ENCODE data around the gene ECSIT. TPM values are rescaled to one million over a fixed set of nuclear protein-coding genes. Genes with fewer than 3 reads are reported as not detected.
"Not testable (repeated sequence)": the region's sequence is repeated elsewhere in the genome, so short reads cannot be mapped to it uniquely, and the experiment has no call there.

Gene ECSIT
- 28.7 TPM for polyA plus RNA-seq (2013, experiment 1 of 2)
- 28.0 TPM for polyA plus RNA-seq (2013, experiment 2 of 2)

GRCh38 chr19:11528551-11529341, at the start of gene ECSIT:
ECSIT (minus strand) TSS chr19:11529134; CDS start chr19:11519170, 9,964 bp downstream.
- no peaks in the 10 kb centered on the region for H3K36me3 ChIP-seq (ENCODE audit: insufficient read depth, low read length)
- H3K4me3 ChIP-seq (ENCODE audit: low read length), result peak within 1 kb of the TSS; percentile 71
- H3K9ac ChIP-seq (ENCODE audit: low read depth, low read length), result peak within 1 kb of the TSS; percentile 92
- under 1% methylated on average over 47 of the region's 47 CpGs for WGBS
- no peaks in the 10 kb centered on the region for H3K27me3 ChIP-seq (ENCODE audit: insufficient read depth, low read length)
- H3K27ac ChIP-seq (ENCODE audit: low read depth, low read length), result peak within 1 kb of the TSS; percentile 96
- H3K4me1 ChIP-seq (ENCODE audit: insufficient read depth, low read length), result no peaks in the 10 kb centered on the region
- no peaks in the 10 kb centered on the region for H3K9me3 ChIP-seq (ENCODE audit: insufficient read depth, low read depth, low read length)

- Histone ChIP-seq H3K36me3 (ENCODE audit: insufficient read depth, low read length) (no peaks in the 10 kb centered on the region), H3K4me1 (ENCODE audit: insufficient read depth, low read length) (peaks cover 3% of the 10 kb centered on the region; the same call in 1 of the 2 replicates), H3K4me3 (ENCODE audit: low read length) (peak within 1 kb of the TSS; percentile 51), H3K27ac (ENCODE audit: low read depth, low read length) (no peak within 1 kb of the TSS), H3K9me3 (ENCODE audit: insufficient read depth, low read depth, low read length) (no peaks in the 10 kb centered on the region), H3K27me3 (ENCODE audit: insufficient read depth, low read length) (no peaks in the 10 kb centered on the region), H3K9ac (ENCODE audit: low read depth, low read length) (peak within 1 kb of the TSS; percentile 51; the same call in 1 of the 2 replicates)
- 87% methylated on average over 18 of the region's 18 CpGs for whole genome bisulfite sequencing
Observed at GRCh38 chr19:11577451-11578257, 48.7 kb upstream of the ECSIT start, which contains the start of gene ACP5. ACP5 (minus strand) TSS chr19:11577645; CDS start chr19:11577317, 328 bp downstream.

- Histone ChIP-seq H3K9ac (ENCODE audit: low read depth, low read length) (no peak overlapping the region), H3K27me3 (ENCODE audit: insufficient read depth, low read length) (no peaks in the 10 kb centered on the region), H3K9me3 (ENCODE audit: insufficient read depth, low read depth, low read length) (no peaks in the 10 kb centered on the region), H3K36me3 (ENCODE audit: insufficient read depth, low read length) (no peaks in the 10 kb centered on the region), H3K4me1 (ENCODE audit: insufficient read depth, low read length) (peaks cover 3% of the 10 kb centered on the region; the same call in 1 of the 2 replicates), H3K27ac (ENCODE audit: low read depth, low read length) (no peak overlapping the region), H3K4me3 (ENCODE audit: low read length) (no peak overlapping the region)
- 93% methylated on average over 15 of the region's 15 CpGs for WGBS
Observed at GRCh38 chr19:11576227-11576626, 47.3 kb upstream of the ECSIT start.

- no peak overlapping the region for H3K9ac ChIP-seq (ENCODE audit: low read depth, low read length)
- 93% methylated on average over 9 of the region's 9 CpGs for WGBS
- H3K9me3 ChIP-seq (ENCODE audit: insufficient read depth, low read depth, low read length), result no peaks in the 10 kb centered on the region
- peaks cover 3% of the 10 kb centered on the region; the same call in 1 of the 2 replicates for H3K4me1 ChIP-seq (ENCODE audit: insufficient read depth, low read length)
- H3K4me3 ChIP-seq (ENCODE audit: low read length), result no peak overlapping the region
- H3K27ac ChIP-seq (ENCODE audit: low read depth, low read length), result no peak overlapping the region
- H3K27me3 ChIP-seq (ENCODE audit: insufficient read depth, low read length), result no peaks in the 10 kb centered on the region
- H3K36me3 ChIP-seq (ENCODE audit: insufficient read depth, low read length), result no peaks in the 10 kb centered on the region
Observed at GRCh38 chr19:11574689-11575088, 45.8 kb upstream of the ECSIT start.

- H3K9me3 ChIP-seq (ENCODE audit: insufficient read depth, low read depth, low read length); H3K27me3 ChIP-seq (ENCODE audit: insufficient read depth, low read length); H3K9ac ChIP-seq (ENCODE audit: low read depth, low read length); H3K27ac ChIP-seq (ENCODE audit: low read depth, low read length); H3K4me3 ChIP-seq (ENCODE audit: low read length); H3K36me3 ChIP-seq (ENCODE audit: insufficient read depth, low read length); H3K4me1 ChIP-seq (ENCODE audit: insufficient read depth, low read length): not testable (repeated sequence)
- 90% methylated on average over 4 of the region's 4 CpGs for WGBS
Observed at GRCh38 chr19:11573763-11574162, 44.8 kb upstream of the ECSIT start.

GRCh38 chr19:11573354-11573753, 44.4 kb upstream of the ECSIT start:
- H3K27ac ChIP-seq (ENCODE audit: low read depth, low read length); H3K9me3 ChIP-seq (ENCODE audit: insufficient read depth, low read depth, low read length); H3K27me3 ChIP-seq (ENCODE audit: insufficient read depth, low read length); H3K36me3 ChIP-seq (ENCODE audit: insufficient read depth, low read length); H3K4me3 ChIP-seq (ENCODE audit: low read length); H3K9ac ChIP-seq (ENCODE audit: low read depth, low read length); H3K4me1 ChIP-seq (ENCODE audit: insufficient read depth, low read length): not testable (repeated sequence)
- 94% methylated on average over 6 of the region's 6 CpGs for WGBS

GRCh38 chr19:11570039-11570462, 41.1 kb upstream of the ECSIT start:
- 90% methylated on average over 5 of the region's 5 CpGs for WGBS
- Histone ChIP-seq H3K27me3 (ENCODE audit: insufficient read depth, low read length) (no peaks in the 10 kb centered on the region), H3K36me3 (ENCODE audit: insufficient read depth, low read length) (no peaks in the 10 kb centered on the region)

GRCh38 chr19:11566164-11566563, 37.2 kb upstream of the ECSIT start:
- Histone ChIP-seq H3K9me3 (ENCODE audit: insufficient read depth, low read depth, low read length) (no peaks in the 10 kb centered on the region), H3K9ac (ENCODE audit: low read depth, low read length) (no peak overlapping the region)
- WGBS, result 92% methylated on average over 2 of the region's 2 CpGs

More at GRCh38 chr19:11570039-11570462, 41.1 kb upstream of the ECSIT start:
- Histone ChIP-seq H3K4me1 (ENCODE audit: insufficient read depth, low read length) (no peaks in the 10 kb centered on the region), H3K9me3 (ENCODE audit: insufficient read depth, low read depth, low read length) (no peaks in the 10 kb centered on the region), H3K4me3 (ENCODE audit: low read length) (no peak overlapping the region), H3K9ac (ENCODE audit: low read depth, low read length) (no peak overlapping the region), H3K27ac (ENCODE audit: low read depth, low read length) (no peak overlapping the region)

GRCh38 chr19:11565649-11565980, 36.7 kb upstream of the ECSIT start:
- not testable (repeated sequence) for H3K9me3 ChIP-seq (ENCODE audit: insufficient read depth, low read depth, low read length); H3K4me3 ChIP-seq (ENCODE audit: low read length); H3K4me1 ChIP-seq (ENCODE audit: insufficient read depth, low read length); H3K27ac ChIP-seq (ENCODE audit: low read depth, low read length); H3K9ac ChIP-seq (ENCODE audit: low read depth, low read length); H3K27me3 ChIP-seq (ENCODE audit: insufficient read depth, low read length); H3K36me3 ChIP-seq (ENCODE audit: insufficient read depth, low read length)
- WGBS, result 97% methylated on average over 5 of the region's 5 CpGs

More at GRCh38 chr19:11566164-11566563, 37.2 kb upstream of the ECSIT start:
- H3K27ac ChIP-seq (ENCODE audit: low read depth, low read length), result no peak overlapping the region
- no peak overlapping the region for H3K4me3 ChIP-seq (ENCODE audit: low read length)
- no peaks in the 10 kb centered on the region for H3K4me1 ChIP-seq (ENCODE audit: insufficient read depth, low read length)
- H3K27me3 ChIP-seq (ENCODE audit: insufficient read depth, low read length), result no peaks in the 10 kb centered on the region
- no peaks in the 10 kb centered on the region for H3K36me3 ChIP-seq (ENCODE audit: insufficient read depth, low read length)

GRCh38 chr19:11564082-11564807, 35.3 kb upstream of the ECSIT start:
- not testable (repeated sequence) for H3K9me3 ChIP-seq (ENCODE audit: insufficient read depth, low read depth, low read length); H3K27me3 ChIP-seq (ENCODE audit: insufficient read depth, low read length); H3K4me1 ChIP-seq (ENCODE audit: insufficient read depth, low read length); H3K4me3 ChIP-seq (ENCODE audit: low read length); H3K9ac ChIP-seq (ENCODE audit: low read depth, low read length); H3K27ac ChIP-seq (ENCODE audit: low read depth, low read length); H3K36me3 ChIP-seq (ENCODE audit: insufficient read depth, low read length)
- WGBS, result 95% methylated on average over 5 of the region's 6 CpGs

GRCh38 chr19:11563532-11563931, 34.6 kb upstream of the ECSIT start:
- H3K4me1 ChIP-seq (ENCODE audit: insufficient read depth, low read length), result no peaks in the 10 kb centered on the region
- H3K4me3 ChIP-seq (ENCODE audit: low read length), result no peak overlapping the region
- 92% methylated on average over 8 of the region's 8 CpGs for WGBS
- H3K27ac ChIP-seq (ENCODE audit: low read depth, low read length), result no peak overlapping the region
- no peak overlapping the region for H3K9ac ChIP-seq (ENCODE audit: low read depth, low read length)
- no peaks in the 10 kb centered on the region for H3K27me3 ChIP-seq (ENCODE audit: insufficient read depth, low read length)
- H3K9me3 ChIP-seq (ENCODE audit: insufficient read depth, low read depth, low read length), result no peaks in the 10 kb centered on the region
- H3K36me3 ChIP-seq (ENCODE audit: insufficient read depth, low read length), result no peaks in the 10 kb centered on the region
